ENCODE results near the gene CUX1. TPM values are rescaled to one million over a fixed set of nuclear protein-coding genes. Genes with fewer than 3 reads are reported as not detected.
"Not testable (repeated sequence)": the region's sequence is repeated elsewhere in the genome, so short reads cannot be mapped to it uniquely, and the experiment has no call there.

CUX1 gene
- total RNA-seq, 2 donors from 2014 or later, result 87.6 to 120 TPM

DNA sequence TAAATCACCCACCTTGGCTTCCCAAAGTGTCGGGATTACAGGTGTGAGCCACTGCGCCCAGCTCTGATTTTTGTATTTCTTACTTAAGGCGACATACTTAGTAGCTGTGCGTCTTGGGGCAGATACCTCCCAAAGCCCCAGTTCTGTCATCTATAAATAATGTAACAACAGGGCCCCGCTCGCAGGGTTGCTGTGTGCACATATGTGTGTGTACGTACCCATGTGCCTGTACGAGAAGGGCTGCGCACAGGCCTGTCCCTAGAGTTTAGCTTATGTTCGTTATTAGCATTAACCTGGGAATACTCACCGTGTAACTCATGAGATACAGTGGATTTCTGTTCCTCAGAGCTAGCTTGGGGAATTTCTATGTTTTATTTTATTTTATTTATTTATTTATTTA, 103.6 kb downstream of the CUX1 start:
- DNase-seq (ENCODE audit: low spot score), result peak; percentile 24
- intact Hi-C loops (cut with DNase I), result no loop called here

DNA sequence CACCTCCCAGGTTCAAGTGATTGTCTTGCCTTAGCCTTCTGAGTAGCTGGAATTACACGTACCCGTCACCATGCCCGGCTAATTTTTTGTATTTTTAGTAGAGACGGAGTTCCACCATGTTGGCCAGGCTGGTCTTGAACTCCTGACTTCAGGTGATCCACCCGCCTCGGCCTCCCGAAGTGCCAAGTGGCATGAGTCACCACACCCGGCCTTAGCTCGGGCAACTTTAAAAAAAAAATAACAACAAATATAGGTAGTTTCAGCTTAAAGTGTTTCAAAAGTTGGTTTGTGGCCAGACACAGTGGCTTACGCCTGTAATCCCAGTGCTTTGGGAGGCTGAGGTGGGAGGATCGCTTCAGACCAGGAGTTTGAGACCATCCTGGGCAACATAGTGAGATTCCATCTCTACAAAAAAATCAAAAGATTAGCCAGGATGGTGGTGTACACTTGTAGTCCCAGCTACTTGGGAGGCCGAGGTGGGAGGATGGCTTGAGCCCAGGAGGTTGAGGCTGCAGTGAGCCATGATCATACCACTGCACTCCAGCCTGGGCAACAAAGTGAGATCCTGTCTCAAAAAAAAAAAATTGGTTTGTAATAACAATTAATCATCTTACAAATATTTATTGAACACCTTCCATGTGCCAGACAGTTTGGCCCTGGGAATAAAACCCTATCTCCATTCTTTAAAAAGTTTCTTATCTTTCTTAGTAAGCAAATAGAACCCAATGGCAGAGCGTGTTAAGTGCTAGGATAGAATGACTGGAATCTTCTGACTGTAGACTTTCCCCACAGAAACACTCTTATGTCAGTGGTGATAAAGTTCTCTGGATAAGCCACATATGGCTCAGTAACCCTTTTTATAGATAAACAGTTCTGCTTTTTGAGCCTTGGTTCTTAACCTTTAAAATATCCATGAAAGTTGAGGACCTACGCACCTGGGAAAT, 104.4 kb downstream of the CUX1 start:
- DNase-seq (ENCODE audit: low spot score), result peak; percentile 31
- intact Hi-C loops (cut with DNase I), result loop anchor here in 1 of 2 donors (1.0 kb wide), 1 partner anchor 34 kb away; no protein-coding TSS in a partner anchor

DNA sequence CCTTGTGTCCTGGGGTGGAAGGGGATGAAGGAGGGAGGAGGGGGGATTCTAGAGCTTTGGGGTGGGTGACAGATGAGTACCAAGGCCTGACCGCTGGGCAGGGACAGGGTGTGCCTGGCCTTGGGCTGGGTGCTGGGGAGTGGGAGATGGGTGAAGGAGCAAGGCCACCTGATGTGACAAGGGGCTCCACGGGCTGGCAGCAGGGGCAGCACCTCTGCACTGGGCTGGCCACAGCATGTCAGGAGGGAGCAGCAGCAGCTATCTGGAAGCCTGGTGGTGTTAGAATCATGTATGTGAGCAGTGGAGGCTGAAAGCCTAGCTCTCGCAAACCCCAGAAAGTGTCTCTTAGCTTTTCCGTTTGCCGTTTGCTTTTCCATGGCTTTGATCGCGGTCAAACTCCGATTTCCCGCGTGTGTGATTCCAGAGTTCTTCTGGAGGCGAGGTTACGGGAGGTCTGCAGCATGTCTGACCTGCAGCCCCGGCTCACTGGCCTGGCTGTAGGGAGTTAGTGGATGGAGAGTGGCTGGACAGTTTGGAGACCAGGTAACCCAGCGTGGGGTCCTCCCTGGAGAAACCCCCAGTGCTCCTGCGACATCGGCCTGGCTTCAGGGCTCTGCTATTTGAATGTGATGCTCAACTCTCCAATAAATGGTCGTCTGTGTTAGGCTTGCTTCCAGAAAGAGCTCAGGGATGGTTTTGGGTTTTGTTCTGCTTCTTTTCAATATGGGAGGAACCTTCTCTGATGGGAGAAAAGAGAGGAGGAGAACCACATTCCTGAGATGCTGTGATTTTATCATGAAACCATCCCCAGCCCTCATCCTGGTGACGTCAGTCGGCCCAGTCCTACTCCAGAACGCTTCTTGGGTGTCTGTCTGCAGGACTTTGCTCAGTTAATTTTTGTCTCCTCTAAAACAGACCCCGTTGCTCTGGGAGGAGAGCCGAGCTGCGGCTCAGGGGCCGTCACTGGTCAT, 105.5 kb downstream of the CUX1 start:
- intact Hi-C loops (cut with DNase I), result loop anchor here in 1 of 2 donors (1.0 kb wide), 1 partner anchor 35 kb away; no protein-coding TSS in a partner anchor
- DNase-seq (ENCODE audit: low spot score), result peak; percentile 66

DNA sequence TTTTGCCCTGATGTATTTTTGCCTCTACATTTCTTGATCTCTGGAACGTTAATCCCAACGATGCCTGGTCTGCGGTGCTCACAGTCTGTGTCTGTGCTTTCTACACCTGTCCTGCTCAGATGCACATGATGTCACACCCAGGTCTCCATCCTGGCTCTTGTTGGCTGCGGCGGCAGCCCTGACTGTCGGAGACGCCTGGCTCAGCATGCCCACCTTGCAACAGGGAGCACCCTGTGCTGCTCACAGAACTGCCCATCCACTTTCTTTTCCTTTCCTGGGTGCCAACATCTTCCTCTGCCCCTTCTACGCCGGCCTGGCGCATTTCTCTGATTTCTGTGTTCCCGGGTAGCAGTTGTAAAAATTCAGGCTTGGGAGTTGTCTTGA, 106.2 kb downstream of the CUX1 start:
- peak; percentile 35 for DNase-seq (ENCODE audit: low spot score)
- intact Hi-C loops (cut with DNase I), result no loop called here

GRCh38 chr7:101924171-101924570, 106.7 kb downstream of the CUX1 start:
- intact Hi-C loops (cut with DNase I), result loop anchor here in 1 of 2 donors (2.0 kb wide), 1 partner anchor 31 kb away; no protein-coding TSS in a partner anchor
- peak; percentile 69 for DNase-seq (ENCODE audit: low spot score)

GRCh38 chr7:101926265-101926664, 108.8 kb downstream of the CUX1 start:
- intact Hi-C loops (cut with DNase I), result no loop called here
- peak; percentile 60 for DNase-seq (ENCODE audit: low spot score)

GRCh38 chr7:101927389-101927788, 110.0 kb downstream of the CUX1 start:
- DNase-seq (ENCODE audit: low spot score), result peak; percentile 14
- intact Hi-C loops (cut with DNase I), result no loop called here

DNA sequence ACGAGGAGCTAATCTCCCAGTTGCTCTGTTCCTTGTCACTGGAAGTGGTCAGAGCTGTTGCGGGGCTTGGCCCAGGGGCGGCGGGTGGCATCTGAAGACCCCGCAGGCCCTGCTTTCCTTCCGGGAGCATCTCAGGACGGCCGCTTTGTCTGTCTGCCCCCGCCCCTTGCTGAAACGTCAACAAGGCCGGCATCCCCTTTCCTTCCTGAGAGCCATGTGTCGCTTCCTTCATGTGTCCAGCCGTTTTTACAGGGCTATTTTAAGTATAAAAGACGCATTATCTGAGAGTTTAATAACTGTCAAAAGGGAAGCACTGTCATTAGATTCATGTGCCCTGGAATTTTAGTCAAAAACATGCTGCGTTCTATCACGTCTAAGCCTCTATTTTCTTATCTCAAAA, 110.4 kb downstream of the CUX1 start:
- intact Hi-C loops (cut with DNase I), result no loop called here
- DNase-seq (ENCODE audit: low spot score), result peak; percentile 77

- intact Hi-C loops (cut with DNase I), result no loop called here
- DNase-seq (ENCODE audit: low spot score), result no peak
Observed at GRCh38 chr7:101929256-101929655, 111.8 kb downstream of the CUX1 start.

GRCh38 chr7:101929911-101930310, 112.5 kb downstream of the CUX1 start:
- intact Hi-C loops (cut with DNase I), result not testable (repeated sequence)
- peak; percentile 30 for DNase-seq (ENCODE audit: low spot score)

GRCh38 chr7:101932083-101932482, 114.7 kb downstream of the CUX1 start:
- peak; percentile 14 for DNase-seq (ENCODE audit: low spot score)

GRCh38 chr7:101933028-101933427, 115.6 kb downstream of the CUX1 start:
- no peak for DNase-seq (ENCODE audit: low spot score)
- intact Hi-C loops (cut with DNase I), result no loop called here

More at GRCh38 chr7:101932083-101932482, 114.7 kb downstream of the CUX1 start:
- intact Hi-C loops (cut with DNase I), result no loop called here

DNA sequence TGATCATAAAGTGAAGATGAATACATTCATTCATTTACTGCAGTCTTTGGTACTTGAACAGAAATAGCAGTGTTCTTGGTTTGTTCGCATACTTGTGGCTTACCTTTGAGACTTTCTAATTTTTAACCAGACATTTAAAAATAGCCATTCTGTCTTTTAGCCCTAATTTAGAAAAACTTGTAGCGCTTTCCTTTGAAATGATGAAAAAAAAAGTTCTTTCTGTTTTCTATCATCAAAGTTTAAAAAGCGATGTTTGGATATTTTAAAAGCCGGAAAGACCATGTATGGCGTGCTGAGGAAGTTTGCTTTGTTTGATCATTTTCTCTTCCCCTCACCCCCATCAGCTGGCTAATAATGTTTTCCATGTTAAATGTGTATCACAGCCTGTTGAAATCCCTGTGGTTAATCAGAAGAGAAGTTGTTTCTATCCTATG, 116.3 kb downstream of the CUX1 start:
- intact Hi-C loops (cut with DNase I), result no loop called here
- no peak for DNase-seq (ENCODE audit: low spot score)

DNA sequence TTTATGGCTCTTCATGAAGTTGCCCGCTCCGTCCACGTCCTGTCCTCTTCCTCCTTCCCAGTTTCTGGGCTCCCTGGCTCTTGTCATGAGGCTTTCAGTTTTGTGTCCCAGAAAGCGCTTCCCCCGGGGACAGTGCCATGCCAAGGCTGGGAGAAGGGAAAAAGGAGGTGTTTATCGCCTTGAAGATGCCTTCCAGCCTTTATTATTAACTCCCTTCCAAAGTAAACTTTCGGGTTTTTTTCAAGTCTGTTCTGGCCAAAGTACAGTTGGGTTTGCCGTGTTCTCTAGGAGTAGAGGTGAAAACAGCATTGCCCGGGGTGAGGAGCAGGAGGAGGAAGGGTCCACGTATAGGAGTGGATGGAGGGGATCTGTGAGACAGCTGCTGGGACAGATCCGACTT, 117.2 kb downstream of the CUX1 start:
- intact Hi-C loops (cut with DNase I), result no loop called here
- peak; percentile 59 for DNase-seq (ENCODE audit: low spot score)

- intact Hi-C loops (cut with DNase I), result no loop called here
- no peak for DNase-seq (ENCODE audit: low spot score)
Observed at GRCh38 chr7:101935521-101936141, 118.2 kb downstream of the CUX1 start.

DNA sequence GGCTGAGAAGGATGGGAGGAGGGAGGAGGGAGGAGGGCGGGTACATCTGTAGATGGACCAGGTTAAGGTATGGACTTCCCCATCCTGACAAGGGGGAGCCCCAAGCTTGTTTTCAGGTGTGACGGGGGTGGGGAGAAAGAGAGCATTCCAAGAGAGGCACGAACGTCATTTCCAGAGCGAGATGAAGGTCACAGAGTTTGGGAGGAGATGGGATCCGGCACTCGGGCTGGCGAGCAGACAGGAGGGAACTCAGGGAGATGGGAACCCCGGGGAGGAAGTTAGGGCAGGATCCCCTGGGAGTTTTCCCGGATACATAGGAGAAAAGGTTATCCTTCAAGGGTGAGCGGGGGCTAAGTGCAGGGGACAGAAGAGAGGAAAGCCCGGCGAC, 118.8 kb downstream of the CUX1 start:
- DNase-seq (ENCODE audit: low spot score), result no peak
- intact Hi-C loops (cut with DNase I), result no loop called here

GRCh38 chr7:101936611-101937231, 119.3 kb downstream of the CUX1 start:
- no peak for DNase-seq (ENCODE audit: low spot score)
- intact Hi-C loops (cut with DNase I), result no loop called here

- DNase-seq (ENCODE audit: low spot score), result no peak
Observed at GRCh38 chr7:101937717-101938514, 120.5 kb downstream of the CUX1 start.

More at GRCh38 chr7:101937717-101938514, 120.5 kb downstream of the CUX1 start:
- intact Hi-C loops (cut with DNase I), result no loop called here
